RKO (cell line): Measurements from ENCODE around the gene LOXL3.
A peak's percentile ranks its signal among the peaks of the same experiment; 100 is the strongest.

ENCODE experiments used
- DNase-seq: peaks from one replicate; pipeline ENCODE4 v3.0.0-alpha.2; 2016; ENCODE audit warnings: low spot score

LOXL3 gene

DNA sequence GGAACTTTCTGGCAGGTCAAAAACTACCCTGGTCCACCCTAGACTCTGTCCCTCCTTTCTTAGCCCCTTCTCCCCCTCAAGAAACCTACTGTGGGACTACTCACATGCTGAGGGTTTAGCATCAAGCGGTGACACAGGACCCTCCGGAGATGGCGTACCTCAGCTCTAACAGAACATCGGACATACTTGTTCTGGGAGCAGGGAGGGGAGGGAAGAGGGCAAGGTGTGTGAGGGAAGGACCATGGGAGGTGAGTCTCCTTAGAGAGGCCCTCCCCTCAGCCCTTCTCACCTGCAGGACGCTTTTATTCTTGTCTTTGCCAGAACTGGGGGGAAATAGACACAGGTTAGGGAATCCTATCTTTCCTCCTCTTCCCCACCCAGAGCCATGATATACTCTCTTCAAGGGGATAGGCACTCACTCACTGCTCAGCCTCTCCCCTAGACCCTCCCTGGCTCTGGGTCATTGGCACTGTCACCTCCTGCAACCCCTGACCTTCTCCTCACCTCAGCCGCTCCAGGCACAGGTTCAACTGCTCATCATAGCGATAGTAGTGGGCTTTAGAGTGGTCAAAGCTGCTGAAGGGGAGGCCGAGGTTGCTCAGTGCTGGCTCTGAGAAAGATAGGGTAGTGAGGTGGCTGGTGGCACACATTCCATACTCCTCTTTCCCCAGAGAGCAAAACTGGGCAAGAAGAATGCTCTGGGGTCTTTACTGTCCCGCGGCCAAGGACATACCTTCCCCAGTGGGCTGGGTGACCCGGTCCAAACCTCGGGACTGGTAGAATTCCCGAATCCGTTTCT lies 48.1 kb downstream of the LOXL3 start:
- no peak for DNase-seq

DNA sequence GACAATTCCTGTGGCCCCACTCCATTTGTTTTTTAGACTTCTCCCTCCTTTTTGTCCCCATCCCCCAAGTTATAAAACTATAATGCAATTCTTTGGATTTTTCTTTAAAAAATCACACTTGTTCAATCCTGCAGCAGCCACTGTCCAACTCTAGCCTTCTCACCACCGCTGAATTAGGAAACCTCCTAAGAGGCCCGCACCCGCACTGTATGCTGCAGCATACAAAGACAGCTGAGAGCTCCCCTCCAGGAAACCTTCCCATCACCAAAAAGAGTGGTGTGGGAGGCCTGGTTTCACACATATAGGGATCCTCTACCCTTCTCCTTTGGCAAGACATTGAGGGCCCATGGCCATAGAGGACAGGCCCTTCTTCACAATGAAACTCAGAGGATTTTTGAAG lies 49.2 kb downstream of the LOXL3 start:
- no peak for DNase-seq

DNA sequence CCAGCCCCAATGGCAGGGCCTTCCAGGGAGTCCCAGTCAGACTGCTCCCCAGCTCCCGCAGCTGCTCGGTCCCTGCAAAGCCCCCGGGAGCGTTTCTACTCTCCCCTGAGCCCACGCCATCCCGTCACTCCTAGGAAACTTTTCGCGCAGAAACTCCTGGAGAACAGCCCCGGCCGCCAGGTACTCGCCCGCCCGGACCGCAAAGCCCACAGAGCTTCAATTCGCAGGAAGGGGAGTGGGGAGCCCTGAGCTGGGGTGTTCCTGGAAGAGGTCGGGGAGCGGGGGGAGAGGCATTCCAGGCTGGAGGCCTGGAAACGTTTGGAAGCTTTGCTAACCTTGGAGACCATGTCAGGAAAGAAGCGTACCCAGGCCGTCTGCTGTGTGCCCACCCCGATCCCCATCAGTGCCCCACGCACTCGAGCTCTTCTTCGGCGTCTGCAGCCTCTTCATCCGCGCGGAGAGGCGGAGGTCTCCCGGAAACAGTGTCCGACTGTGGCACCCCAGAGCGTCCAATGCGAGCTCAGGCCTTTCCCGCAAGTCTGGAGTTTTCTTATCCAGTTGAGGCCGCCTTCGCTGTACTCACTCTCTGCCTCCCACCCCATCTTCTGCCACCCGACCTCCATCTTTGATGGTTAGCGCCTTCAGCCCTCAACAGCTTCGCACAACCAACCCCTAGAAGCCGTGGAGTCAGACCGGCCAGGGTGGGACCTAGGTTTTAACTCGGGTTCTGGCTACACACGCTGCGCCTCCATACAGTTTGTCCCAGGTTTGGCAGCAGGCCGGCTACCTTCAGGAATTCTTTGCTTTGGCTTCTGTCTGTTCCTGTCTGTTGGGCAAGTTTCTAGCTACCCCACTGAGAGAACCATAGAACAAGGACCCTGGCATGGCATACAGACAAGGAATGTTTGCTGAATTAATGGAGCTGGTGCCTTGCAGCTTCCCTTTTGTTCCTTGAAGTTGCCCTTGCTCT lies 50.0 kb downstream of the LOXL3 start:
- peak; percentile 66 for DNase-seq

DNA sequence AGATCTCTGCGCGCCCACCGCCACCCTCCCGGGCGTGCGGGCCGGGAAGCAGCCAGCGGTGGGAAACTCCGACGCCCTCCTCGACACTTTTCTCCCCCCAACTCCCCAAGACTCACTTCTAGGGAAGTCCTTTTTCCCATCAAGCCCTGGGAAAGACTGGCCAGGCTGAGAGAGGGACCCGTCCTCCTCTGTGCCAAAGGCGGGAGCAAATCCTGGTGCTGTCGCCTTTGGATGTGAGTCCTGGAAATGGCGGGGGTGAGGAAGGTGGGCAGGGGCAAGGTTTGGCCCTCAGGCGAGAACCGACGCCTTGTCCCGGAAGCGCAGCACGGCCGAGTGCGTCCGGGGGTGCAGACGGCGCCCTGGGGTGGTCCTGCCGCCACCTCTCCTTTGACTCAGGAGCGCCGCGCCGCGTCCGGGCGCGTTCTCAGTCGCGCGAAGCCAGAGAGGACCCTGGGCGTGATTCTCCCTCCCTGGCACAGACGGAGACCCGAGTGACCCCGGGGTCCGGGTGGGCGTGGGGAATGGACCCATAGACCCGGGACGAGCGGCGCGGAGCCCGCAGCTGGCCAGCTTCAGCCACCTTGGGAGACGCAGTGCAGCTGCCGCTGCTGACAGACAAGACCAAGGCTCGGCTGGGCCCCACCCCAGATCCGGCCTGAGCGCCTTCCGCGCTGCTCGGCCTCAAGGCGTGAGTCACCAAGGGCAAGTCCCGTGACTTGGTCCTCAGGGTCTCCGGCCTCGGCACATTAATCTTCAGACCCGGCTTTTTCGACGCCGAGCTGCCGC lies 50.8 kb downstream of the LOXL3 start:
- DNase-seq: peak; percentile 94

DNA sequence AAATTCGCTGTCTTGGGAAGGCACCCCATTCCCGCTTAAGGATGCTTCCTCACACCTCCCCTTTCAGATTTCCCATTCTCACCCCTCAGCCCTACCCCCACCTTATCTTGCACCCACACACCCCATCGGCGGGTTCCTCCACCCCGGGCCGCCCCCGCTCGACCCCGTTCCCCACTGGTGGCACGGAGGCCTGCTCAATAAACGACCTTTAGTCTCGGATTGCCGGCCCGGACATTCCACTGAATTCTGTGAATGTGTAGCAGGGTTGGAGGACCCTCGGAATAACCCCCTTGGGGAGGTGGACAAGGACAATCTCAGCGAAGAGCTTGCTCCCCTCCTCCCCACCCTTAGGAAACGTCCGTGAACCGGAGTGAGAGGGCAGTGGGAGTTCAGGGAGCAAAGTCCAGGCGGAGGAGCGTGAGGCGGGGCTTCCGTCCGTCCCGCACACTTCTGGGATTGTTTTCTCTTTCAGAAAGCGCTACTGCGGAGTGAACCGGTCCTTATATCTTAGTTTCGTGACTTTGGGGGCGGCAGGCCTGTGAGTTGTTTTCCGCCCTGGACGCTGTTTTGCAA lies 51.5 kb downstream of the LOXL3 start:
- DNase-seq: peak; percentile 64

- no peak for DNase-seq
Measured at GRCh38 chr2:74501335-74502071, 52.2 kb downstream of the LOXL3 start.

- no peak for DNase-seq
Measured at GRCh38 chr2:74500578-74500946, 53.2 kb downstream of the LOXL3 start.

DNA sequence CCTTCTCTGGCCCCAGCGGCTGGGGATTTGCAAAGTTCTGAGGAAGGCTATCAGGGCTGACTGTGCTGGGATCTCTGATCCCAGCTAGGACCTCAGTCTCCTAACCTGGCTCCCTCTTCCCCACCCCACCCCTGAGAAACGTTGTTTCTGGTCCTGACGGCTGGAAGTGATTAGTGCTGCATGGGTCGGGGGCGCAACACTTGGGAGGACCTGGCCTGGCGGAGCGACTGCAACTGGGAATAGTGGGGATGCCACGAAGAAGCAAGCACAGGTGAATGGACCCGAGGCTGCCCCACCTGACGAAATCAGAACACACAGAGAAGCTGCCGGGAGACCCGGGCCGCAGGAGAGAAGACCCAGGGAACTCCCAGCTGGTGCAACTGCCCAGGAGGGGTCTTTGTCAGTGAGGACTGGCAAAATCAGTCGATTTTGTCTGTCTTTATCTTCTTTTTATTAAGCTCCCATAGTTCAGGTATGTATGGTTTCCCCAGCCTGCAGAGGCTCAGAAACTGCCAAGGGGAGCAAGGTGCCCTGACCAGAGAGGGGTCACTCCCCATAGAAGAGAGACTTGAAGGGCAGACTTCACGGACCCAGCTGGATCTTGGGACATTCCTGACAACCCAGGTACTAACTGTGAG lies 53.7 kb downstream of the LOXL3 start:
- DNase-seq: no peak

- no peak for DNase-seq
Measured at GRCh38 chr2:74499267-74499939, 54.3 kb downstream of the LOXL3 start, which contains the start of gene LBX2. Gene LBX2, minus strand, starts transcription at chr2:74499603. Its CDS starts 66 bp downstream, at chr2:74499537.

DNA sequence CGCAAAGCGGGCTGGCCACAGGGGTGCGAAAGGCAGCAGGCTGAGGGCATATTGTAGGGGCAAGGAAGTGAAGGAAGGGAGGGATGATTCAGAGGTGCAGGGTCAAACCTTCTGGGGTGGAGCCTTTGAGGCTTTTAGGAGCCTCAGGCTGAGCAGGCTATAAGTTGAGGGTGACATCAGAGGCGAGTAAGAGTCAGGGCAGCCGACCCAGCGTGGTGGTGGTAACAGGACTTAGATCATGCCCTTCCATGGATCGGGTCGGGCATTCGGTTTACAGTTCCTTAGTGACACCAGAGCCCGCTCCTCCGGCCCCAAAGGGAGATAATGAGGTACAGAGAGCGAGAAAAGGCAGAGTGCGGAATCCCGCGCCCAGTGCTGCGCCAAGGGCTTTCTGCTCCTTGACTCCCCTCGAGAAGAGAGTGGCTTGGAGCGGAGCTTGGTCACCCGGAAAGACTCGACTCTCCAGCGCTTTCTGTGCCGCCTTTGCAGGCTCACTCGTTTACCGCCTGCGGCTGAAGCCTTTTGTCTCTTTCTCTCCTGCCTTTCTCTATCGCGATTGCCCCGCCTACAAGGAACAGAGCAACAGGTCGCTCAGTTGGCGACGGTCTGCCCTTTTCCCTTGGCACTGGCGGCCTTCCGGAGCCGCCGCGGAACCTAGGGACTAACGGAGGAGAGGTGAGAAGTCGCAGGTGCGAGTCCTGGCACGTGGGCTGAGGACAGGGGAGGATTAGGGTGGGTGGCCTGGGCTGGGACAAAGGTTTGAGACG lies 55.1 kb downstream of the LOXL3 start:
- DNase-seq: peak; percentile 44

DNA sequence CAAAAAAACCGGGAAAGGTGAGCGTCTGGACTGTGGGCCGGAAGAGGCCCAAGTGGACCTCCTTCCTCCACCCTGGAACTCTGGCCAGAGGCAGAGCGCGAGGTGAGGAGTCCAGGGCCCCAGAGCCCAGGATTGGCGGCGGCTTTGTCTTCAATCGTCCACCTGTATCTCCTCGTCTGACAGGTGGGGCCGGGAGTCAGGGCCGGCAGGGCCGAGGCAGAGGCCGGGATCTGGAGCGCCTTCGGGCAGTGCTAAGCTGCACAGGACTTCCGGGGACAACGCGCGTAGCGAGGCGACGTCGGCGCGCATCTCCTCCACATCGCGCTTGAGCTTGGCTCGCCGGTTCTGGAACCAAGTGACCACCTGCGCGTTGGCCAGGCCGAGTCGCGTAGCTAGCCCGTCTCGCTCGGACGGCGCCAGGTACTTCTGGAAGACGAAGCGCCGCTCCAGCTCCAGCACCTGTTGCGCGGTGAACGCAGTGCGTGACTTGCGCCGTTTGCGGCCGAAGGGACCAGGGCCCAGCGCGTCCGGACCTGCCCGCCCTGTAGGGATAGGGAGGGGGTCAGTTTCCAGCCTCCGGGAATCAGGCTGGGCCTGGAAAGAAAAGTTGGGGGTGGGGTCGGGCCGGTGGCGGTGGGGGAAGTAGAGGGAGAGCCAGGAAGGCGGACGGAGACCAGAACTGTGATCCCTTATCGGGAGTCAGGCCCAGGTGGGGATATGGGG lies 55.8 kb downstream of the LOXL3 start:
- DNase-seq: no peak

GRCh38 chr2:74496997-74497776 lies 56.6 kb downstream of the LOXL3 start:
- DNase-seq: no peak

GRCh38 chr2:74495440-74495839 lies 58.3 kb downstream of the LOXL3 start:
- DNase-seq: no peak

- DNase-seq: no peak
Measured at GRCh38 chr2:74493546-74493945, 60.2 kb downstream of the LOXL3 start.

DNA sequence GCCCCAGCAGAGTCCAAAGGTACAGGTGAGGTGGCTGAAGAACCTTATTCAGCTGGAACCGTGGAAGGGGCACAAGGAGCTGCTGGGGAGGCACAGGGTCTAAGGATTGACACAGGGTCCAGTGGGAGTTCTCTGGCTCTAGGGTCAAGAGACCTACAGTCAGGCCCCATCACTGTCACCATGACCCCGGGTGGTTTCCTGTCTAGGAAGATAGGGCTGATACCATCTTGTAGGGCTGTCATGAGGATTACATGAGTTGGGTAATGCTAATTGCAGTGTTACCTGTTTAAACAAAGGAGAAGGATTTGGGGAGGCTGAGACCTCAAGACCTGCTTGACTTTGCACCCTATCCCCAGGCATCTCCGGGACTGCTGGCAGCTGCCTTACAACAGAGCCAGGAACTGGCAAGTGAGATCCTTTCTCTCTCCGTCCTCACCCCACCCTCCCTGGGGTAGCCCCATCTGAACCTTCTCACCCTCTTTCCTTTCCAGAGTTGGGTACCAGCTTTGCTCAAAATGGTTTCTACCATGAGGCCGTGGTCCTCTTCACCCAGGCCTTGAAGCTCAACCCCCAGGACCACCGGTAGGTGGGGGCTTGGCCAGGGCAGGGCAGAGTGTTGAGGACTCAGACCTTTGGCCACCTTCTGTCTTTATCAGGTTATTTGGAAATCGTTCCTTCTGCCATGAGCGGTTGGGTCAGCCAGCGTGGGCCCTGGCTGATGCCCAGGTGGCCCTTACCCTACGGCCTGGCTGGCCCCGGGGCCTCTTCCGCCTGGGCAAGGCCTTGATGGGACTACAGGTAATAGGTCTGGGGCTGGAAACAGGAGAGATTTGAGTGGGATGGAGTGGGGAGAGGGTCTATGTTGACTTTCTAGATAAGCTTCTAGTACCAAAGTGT lies 61.8 kb downstream of the LOXL3 start:
- DNase-seq: no peak

DNA sequence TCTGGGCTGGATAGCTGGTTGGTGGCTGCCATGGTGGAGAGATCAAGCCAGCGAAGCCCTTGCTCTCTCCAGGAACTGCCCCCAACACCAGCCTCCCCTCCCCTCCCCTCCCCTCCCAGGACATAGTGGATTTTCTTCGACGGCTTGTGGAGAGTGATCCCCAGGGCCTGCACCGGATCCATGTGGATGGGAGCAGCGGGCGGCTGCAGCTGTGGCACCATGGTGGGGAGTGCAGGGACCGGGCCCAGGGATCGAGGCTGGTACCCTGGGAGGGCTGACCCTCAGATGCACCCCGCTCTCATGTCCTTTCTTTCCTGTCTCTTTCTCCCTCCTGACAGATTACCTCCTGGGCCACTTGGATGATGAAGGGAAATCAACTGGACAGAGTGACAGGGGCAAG lies 63.8 kb downstream of the LOXL3 start:
- no peak for DNase-seq
